GM10266 (cell line): ENCODE results near the gene HS2ST1.

ENCODE experiments used
- DNase-seq: peaks from one replicate; pipeline ENCODE4 v3.0.0; 2012; ENCODE audit errors: extremely low spot score
- TF ChIP-seq, protein P1 (sequence below): IDR thresholded peaks from 2 replicates; pipeline ENCODE4 v1.5.1; 2012; ENCODE audit warnings: mild to moderate bottlenecking, low read depth; ENCODE audit not compliant: control insufficient read depth, insufficient read depth; ENCODE audit errors: missing control alignments

Gene HS2ST1

DNA sequence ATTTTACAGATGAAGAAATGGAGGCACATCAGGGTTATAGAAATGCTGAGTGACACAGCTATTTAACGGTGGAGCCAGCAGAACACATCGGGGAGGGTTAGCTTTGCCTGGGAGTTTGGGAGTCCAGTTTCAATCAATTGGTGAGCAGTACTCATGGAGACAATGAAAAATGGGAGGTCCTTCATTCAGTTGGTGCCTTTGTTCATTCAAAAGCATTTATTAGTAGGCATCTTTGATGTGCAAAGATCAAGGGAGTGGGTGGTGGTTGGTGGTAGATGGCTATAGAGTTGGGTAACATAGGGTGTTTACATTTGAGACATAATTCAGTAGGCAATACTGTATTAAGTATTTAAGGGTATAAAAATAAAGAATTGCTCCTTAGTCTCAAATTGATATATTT, 230.5 kb downstream of the HS2ST1 start:
- DNase-seq, result no peak
- TF ChIP-seq, protein P1, sequence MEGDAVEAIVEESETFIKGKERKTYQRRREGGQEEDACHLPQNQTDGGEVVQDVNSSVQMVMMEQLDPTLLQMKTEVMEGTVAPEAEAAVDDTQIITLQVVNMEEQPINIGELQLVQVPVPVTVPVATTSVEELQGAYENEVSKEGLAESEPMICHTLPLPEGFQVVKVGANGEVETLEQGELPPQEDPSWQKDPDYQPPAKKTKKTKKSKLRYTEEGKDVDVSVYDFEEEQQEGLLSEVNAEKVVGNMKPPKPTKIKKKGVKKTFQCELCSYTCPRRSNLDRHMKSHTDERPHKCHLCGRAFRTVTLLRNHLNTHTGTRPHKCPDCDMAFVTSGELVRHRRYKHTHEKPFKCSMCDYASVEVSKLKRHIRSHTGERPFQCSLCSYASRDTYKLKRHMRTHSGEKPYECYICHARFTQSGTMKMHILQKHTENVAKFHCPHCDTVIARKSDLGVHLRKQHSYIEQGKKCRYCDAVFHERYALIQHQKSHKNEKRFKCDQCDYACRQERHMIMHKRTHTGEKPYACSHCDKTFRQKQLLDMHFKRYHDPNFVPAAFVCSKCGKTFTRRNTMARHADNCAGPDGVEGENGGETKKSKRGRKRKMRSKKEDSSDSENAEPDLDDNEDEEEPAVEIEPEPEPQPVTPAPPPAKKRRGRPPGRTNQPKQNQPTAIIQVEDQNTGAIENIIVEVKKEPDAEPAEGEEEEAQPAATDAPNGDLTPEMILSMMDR, result no peak

DNA sequence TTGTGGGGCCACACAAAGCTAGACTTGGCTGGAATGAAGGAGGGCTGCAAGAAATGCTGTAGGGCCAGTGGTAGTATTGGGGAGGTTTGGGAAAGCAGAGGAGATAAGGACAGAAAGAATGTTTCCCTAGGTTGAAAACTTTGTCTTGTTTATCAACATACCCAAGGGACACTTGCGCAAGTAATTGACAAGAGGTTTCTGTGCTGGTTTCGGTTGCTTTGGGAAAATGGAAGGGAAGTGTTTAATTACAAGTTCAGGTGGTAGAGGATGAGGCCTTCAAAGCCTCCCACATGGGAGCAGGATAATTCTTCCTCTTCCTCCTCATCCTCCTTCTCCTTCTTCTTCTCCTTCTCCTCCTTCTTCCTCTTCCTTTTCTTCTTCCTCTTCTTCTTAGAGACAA, 232.1 kb downstream of the HS2ST1 start:
- TF ChIP-seq, protein P1, result no peak
- no peak for DNase-seq

DNA sequence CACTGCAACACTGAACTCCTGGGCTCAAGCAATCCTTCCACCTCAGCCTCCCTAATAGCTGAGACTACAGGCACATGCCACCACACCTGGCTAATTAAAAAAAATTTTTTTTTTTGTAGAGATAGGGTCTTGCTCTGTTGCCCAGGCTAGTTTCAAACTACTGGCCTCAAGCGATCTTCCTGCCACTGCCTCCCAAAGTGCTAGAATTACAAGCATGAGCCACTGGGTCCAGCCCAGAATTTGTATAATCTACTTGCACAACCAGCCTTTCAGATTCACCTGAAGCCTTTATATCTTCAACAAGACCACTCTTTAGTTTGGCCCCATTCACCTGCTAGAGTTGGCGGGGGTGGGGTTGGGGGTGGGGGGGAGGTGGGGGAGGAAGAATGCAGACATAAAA, 232.6 kb downstream of the HS2ST1 start:
- no peak for DNase-seq
- TF ChIP-seq, protein P1, result no peak

DNA sequence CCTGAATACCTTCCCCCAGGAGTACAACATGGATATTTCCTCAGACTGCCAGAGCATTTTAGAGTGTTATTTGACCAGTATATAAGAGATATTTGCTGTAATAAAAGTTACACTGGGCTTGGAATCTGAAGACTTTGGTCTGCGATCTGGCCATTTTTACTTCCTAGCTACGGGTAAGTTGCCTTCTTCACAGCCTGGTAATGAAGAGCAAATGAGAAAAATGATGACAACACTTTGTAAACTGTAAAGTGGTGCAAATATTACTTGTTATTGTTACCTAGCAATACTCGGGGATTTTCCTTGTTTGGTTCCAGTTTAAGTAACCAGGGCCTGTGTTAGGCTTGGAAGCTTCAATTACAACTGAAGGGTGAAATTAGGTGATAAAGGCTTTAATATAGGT, 233.4 kb downstream of the HS2ST1 start:
- TF ChIP-seq, protein P1, result no peak
- no peak for DNase-seq

DNA sequence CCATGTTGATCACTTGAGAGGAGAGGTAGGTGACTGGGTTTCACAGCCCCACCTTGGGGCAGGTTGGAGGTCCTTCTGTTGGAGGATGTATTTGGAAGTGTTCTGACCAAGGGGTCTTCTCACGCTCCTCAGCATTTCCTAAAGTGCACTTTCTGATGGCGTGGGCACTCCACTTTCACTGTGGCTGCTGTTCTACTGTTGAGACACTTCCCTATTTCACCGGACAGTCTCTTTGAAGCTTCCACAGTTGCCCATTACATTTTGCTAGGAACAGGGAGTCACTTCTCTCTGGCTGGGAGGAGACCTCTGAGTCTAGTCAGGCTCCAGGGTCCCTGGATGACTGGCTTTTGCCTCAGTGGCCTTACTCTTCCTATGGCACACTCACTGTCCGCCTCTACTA, 234.2 kb downstream of the HS2ST1 start:
- no peak for DNase-seq

DNA sequence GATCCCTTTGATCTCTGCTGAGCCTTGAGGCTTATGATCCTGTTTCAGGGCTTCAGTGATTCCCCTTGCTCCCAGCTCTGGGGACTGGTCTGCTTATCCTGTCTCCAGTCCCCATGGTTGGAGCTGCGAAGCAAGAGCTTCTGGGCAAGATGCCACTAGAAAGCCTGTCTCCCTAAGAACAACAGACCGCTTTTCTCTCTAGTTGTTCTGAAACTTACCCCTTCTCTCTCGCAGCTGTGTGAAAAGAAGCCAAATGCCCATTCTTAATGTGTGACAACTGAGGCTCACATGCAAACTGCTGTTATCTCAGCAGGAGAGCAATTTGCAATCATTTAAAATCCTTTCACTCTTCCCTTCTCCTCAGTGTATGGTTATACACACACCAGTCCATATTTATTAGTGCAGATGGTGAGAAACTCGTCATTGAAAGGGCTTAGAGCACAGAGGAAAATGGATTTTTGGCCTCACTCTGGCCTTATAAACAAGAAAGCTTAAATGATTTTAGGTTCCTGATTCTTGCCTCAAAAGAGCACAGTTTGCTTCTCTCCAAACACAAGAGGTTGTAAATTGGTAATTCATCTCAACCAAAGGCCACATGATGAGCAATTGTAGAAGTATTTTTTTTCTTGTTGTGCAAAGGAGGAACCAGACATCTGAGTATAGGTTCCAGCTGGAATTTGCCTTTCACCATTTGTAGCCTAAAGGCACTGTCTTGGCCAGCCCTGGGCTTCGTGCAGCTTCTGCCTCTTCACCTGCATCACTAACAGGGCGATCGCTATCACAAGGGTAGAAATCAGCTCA, 235.0 kb downstream of the HS2ST1 start:
- TF ChIP-seq, protein P1, result no peak
- no peak for DNase-seq

More for the DNA sequence above, 234.2 kb downstream of the HS2ST1 start:
- TF ChIP-seq, protein P1, result no peak

DNA sequence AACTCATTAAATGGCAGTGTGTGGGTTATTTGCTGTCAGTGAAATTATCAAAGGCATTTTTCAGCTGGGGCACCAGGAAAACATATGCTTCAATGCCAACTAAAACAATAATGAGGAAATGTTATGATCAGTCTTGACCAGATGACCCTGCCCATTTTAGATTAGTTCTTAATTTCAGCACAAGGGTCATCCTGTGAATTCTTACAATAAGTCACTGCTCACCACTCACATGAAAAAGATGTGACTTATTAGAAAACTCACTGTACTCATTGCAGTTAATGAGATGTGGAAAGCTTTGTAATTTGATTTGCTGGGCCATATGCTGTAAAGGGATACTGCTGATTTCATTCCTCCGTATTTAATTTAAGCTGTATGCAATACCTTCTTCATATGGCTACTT, 235.7 kb downstream of the HS2ST1 start:
- TF ChIP-seq, protein P1, result no peak
- no peak for DNase-seq
